Activated naive CD4-positive, alpha-beta T cell treated with anti-CD3 and anti-CD28 coated beads, Interleukin-2, amount 50 U/mL, for 72 hours (primary cell): ENCODE data around the gene OR8J3. TPM values are rescaled to one million over a fixed set of nuclear protein-coding genes. Genes with fewer than 3 reads are reported as not detected.
"Not testable (repeated sequence)": the region's sequence is repeated elsewhere in the genome, so short reads cannot be mapped to it uniquely, and the experiment has no call there.

Experiments
- ATAC-seq, 2 donors: fragments of 150-1000 bp; cut with Tn5 transposase; 2 replicates each; pipeline ENCODE4 v1.10.0; 2021; ENCODE audit warnings: mild to moderate bottlenecking in 2 of 2, moderate library complexity in 2 of 2
- DNase-seq, 2 donors: peaks; one replicate each; pipeline ENCODE4 v3.0.0; 2021 to 2022; ENCODE audit warnings: low spot score in 2 of 2
- H3K27ac Mint-ChIP-seq, 2 donors: one replicate each; pipeline ENCODE4 v1.8.0; 2022; ENCODE audit warnings: mild to moderate bottlenecking in 2 of 2, mixed read lengths in 2 of 2
- H3K36me3 Mint-ChIP-seq, 2 donors: one replicate each; pipeline ENCODE4 v1.8.0; 2022; ENCODE audit warnings: mixed read lengths in 2 of 2
- H3K9me3 Mint-ChIP-seq, 2 donors: one replicate each; pipeline ENCODE4 v1.8.0; 2022; ENCODE audit warnings: mixed read lengths in 2 of 2
- total RNA-seq, 2 donors: library from RNA; stranded (reverse); gene quantifications; one replicate each; pipeline ENCODE4 v1.2.3, GENCODE V29; 2022

Gene OR8J3
- total RNA-seq = not detected

GRCh38 chr11:56140151-56140661 lies at the start of gene OR8J3:
OR8J3 (minus strand) TSS chr11:56140201; CDS start chr11:56137718, 2,483 bp downstream.
- H3K27ac Mint-ChIP-seq = no peak within 1 kb of the TSS

GRCh38 chr11:56188602-56189001 lies 48.6 kb upstream of the OR8J3 start:
- H3K36me3 Mint-ChIP-seq = peaks cover 0 to 3% of the 10 kb centered on the region in 2 donors
- ATAC-seq = no peak
- H3K9me3 Mint-ChIP-seq = peaks cover 12 to 22% of the 10 kb centered on the region in 2 donors
- no peak overlapping the region for H3K27ac Mint-ChIP-seq
- no peak for DNase-seq

More at GRCh38 chr11:56140151-56140661, at the start of gene OR8J3:
- peaks cover 12 to 16% of the 10 kb centered on the region in 2 donors for H3K9me3 Mint-ChIP-seq
- DNase-seq (no peak), ATAC-seq (no peak)
- H3K36me3 Mint-ChIP-seq = no peaks in the 10 kb centered on the region

- H3K9me3 Mint-ChIP-seq = peaks cover 20 to 25% of the 10 kb centered on the region in 2 donors
- ATAC-seq (no peak), DNase-seq (no peak)
- no peak overlapping the region for H3K27ac Mint-ChIP-seq
- peaks cover 0 to 5% of the 10 kb centered on the region in 2 donors for H3K36me3 Mint-ChIP-seq
These were observed 43.5 kb upstream of the OR8J3 start for GRCh38 chr11:56183459-56183858.

- ATAC-seq = no peak
- H3K36me3 Mint-ChIP-seq = peaks cover 0 to 8% of the 10 kb centered on the region in 2 donors
These were observed 36.3 kb upstream of the OR8J3 start, which contains the start of gene OR5J2 for GRCh38 chr11:56176318-56176717. OR5J2 (plus strand) TSS chr11:56176618; CDS start chr11:56176618, 0 bp downstream.

GRCh38 chr11:56172256-56172830 lies 32.3 kb upstream of the OR8J3 start:
- no peak for DNase-seq
- Mint-ChIP-seq H3K9me3 (peaks cover 13 to 20% of the 10 kb centered on the region in 2 donors), H3K27ac (no peak overlapping the region), H3K36me3 (peaks cover 0 to 6% of the 10 kb centered on the region in 2 donors)
- ATAC-seq = no peak

More at GRCh38 chr11:56176318-56176717, 36.3 kb upstream of the OR8J3 start, which contains the start of gene OR5J2:
- no peak for DNase-seq
- peaks cover 13 to 16% of the 10 kb centered on the region in 2 donors for H3K9me3 Mint-ChIP-seq
- H3K27ac Mint-ChIP-seq = no peak within 1 kb of the TSS

- peaks cover 0 to 4% of the 10 kb centered on the region in 2 donors for H3K36me3 Mint-ChIP-seq
These were observed 23.8 kb upstream of the OR8J3 start for GRCh38 chr11:56163804-56164203.

GRCh38 chr11:56160217-56160616 lies 20.2 kb upstream of the OR8J3 start, which contains the start of gene OR8K5:
OR8K5 (minus strand) TSS chr11:56160317; CDS start chr11:56160317, 0 bp downstream.
- ATAC-seq = no peak
- Mint-ChIP-seq H3K27ac (no peak within 1 kb of the TSS), H3K9me3 (peaks cover 6 to 27% of the 10 kb centered on the region in 2 donors), H3K36me3 (no peaks in the 10 kb centered on the region)
- DNase-seq = no peak

More at GRCh38 chr11:56163804-56164203, 23.8 kb upstream of the OR8J3 start:
- Mint-ChIP-seq H3K27ac (no peak overlapping the region), H3K9me3 (peaks cover 14 to 16% of the 10 kb centered on the region in 2 donors)
- DNase-seq = no peak
- ATAC-seq = no peak

- ATAC-seq (no peak), DNase-seq (no peak)
- no peak overlapping the region for H3K27ac Mint-ChIP-seq
- H3K9me3 Mint-ChIP-seq = peaks cover 24 to 42% of the 10 kb centered on the region in 2 donors
- H3K36me3 Mint-ChIP-seq = peaks cover 0 to 11% of the 10 kb centered on the region in 2 donors
These were observed 12.3 kb upstream of the OR8J3 start for GRCh38 chr11:56152333-56152732.

- ATAC-seq (no peak), DNase-seq (no peak)
- Mint-ChIP-seq H3K9me3 (peaks cover 24 to 35% of the 10 kb centered on the region in 2 donors), H3K27ac (no peak overlapping the region), H3K36me3 (peaks cover 0 to 11% of the 10 kb centered on the region in 2 donors)
These were observed 11.4 kb upstream of the OR8J3 start for GRCh38 chr11:56151376-56151775.

GRCh38 chr11:56143681-56144080 lies 3.7 kb upstream of the OR8J3 start:
- not testable (repeated sequence) for DNase-seq, ATAC-seq, H3K27ac Mint-ChIP-seq, H3K36me3 Mint-ChIP-seq
- H3K9me3 Mint-ChIP-seq = peaks cover 8 to 13% of the 10 kb centered on the region in 2 donors

GRCh38 chr11:56122073-56122472 lies 17.9 kb downstream of the OR8J3 start, which contains the start of gene OR8H3:
OR8H3 (plus strand) TSS chr11:56122373; CDS start chr11:56122373, 0 bp downstream.
- ATAC-seq = no peak

GRCh38 chr11:56103210-56103737 lies 36.7 kb downstream of the OR8J3 start, which contains the start of gene OR8H2:
OR8H2 (plus strand) TSS chr11:56103687; CDS start chr11:56105043, 1,356 bp downstream.
- ATAC-seq (no peak), DNase-seq (no peak)
- Mint-ChIP-seq H3K27ac (no peak within 1 kb of the TSS), H3K36me3 (peaks cover 0 to 5% of the 10 kb centered on the region in 2 donors), H3K9me3 (peaks cover 7 to 18% of the 10 kb centered on the region in 2 donors)

More at GRCh38 chr11:56122073-56122472, 17.9 kb downstream of the OR8J3 start, which contains the start of gene OR8H3:
- H3K36me3 Mint-ChIP-seq = no peaks in the 10 kb centered on the region
- no peak for DNase-seq
- H3K9me3 Mint-ChIP-seq = peaks cover 12 to 13% of the 10 kb centered on the region in 2 donors
- no peak within 1 kb of the TSS for H3K27ac Mint-ChIP-seq

- ATAC-seq (no peak), DNase-seq (no peak)
- Mint-ChIP-seq H3K9me3 (peaks cover 9 to 15% of the 10 kb centered on the region in 2 donors), H3K27ac (no peak within 1 kb of the TSS), H3K36me3 (no peaks in the 10 kb centered on the region)
These were observed 47.0 kb downstream of the OR8J3 start, which contains the start of gene OR8I2 for GRCh38 chr11:56093008-56093407. OR8I2 (plus strand) TSS chr11:56093308; CDS start chr11:56093308, 0 bp downstream.

- no peak overlapping the region for H3K27ac Mint-ChIP-seq
- H3K9me3 Mint-ChIP-seq = peaks cover 7 to 12% of the 10 kb centered on the region in 2 donors
- DNase-seq = no peak
- H3K36me3 Mint-ChIP-seq = no peaks in the 10 kb centered on the region
- no peak for ATAC-seq
These were observed 50.3 kb downstream of the OR8J3 start for GRCh38 chr11:56089697-56090096.
